ENCODE results near the gene PXYLP1. TPM values are rescaled to one million over a fixed set of nuclear protein-coding genes. Genes with fewer than 3 reads are reported as not detected.

PXYLP1 gene
- total and polyA plus RNA-seq, 9 of the 15 experiments (the other 6 are each of a cell fraction or from before 2014, with no cell fraction given), result 0.80 to 2.9 (median 1.3) TPM

DNA sequence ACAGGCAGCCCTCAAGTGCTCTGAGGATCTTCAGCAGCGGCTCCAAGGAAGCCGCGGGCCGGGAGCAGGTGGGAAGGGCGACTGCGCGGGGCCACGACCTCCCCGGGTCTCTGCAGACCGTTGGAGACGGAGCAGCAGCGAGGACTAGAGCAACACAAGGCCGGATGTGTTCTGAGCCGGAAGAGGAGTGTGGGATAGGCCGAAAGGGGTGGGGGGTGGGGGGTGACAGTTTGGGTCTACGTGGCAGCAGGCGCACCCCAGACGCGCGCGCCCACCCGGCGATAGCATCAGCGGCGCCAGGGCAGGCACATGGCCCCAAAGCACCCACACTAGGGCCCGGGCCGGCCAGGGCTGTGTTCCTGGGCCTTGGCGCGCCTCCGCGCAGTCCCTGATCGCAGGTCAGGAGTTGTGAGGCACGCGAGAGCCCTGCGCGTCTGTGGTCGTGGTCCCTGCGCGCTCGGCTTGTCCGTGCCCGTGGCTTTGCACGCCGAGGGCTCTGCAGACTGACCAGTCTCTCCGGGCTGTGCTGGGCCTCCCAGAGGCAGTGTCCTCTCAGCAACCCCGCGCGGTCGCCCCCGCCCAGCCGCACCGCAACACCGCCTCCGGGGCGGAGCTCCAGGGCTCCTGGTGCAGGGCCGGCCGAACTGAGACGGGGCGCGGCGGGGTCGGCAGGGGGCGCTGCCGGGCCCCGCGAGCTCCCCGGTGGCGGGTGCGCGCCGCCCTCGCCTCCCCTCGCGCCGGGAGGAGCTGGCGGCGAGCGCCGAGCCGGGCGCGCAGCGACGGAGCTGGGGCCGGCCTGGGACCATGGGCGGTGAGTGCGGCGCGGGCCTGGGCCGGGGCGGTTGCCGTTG lies at the start of gene PXYLP1 (continued):
- TF ChIP-seq, protein P1, sequence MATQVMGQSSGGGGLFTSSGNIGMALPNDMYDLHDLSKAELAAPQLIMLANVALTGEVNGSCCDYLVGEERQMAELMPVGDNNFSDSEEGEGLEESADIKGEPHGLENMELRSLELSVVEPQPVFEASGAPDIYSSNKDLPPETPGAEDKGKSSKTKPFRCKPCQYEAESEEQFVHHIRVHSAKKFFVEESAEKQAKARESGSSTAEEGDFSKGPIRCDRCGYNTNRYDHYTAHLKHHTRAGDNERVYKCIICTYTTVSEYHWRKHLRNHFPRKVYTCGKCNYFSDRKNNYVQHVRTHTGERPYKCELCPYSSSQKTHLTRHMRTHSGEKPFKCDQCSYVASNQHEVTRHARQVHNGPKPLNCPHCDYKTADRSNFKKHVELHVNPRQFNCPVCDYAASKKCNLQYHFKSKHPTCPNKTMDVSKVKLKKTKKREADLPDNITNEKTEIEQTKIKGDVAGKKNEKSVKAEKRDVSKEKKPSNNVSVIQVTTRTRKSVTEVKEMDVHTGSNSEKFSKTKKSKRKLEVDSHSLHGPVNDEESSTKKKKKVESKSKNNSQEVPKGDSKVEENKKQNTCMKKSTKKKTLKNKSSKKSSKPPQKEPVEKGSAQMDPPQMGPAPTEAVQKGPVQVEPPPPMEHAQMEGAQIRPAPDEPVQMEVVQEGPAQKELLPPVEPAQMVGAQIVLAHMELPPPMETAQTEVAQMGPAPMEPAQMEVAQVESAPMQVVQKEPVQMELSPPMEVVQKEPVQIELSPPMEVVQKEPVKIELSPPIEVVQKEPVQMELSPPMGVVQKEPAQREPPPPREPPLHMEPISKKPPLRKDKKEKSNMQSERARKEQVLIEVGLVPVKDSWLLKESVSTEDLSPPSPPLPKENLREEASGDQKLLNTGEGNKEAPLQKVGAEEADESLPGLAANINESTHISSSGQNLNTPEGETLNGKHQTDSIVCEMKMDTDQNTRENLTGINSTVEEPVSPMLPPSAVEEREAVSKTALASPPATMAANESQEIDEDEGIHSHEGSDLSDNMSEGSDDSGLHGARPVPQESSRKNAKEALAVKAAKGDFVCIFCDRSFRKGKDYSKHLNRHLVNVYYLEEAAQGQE (IDR thresholded peaks at IDR 0.05; ENCODE audit: borderline replicate concordance), result peak; percentile 49; the same call in 1 of the 2 replicates
- TF ChIP-seq, protein P1 (CRISPR knock-in tag; IDR thresholded peaks at IDR 0.05; ENCODE audit: low read depth), result 0 out of 2 replicates have a peak, but pooled peaks have one; percentile 29
- TF ChIP-seq KAT2B (IDR thresholded peaks at IDR 0.05; ENCODE audit: low read depth, low read length) (no peak), ZNF561 (CRISPR knock-in tag; conservative IDR thresholded peaks at IDR 0.05) (no peak), DACH1 (IDR thresholded peaks at IDR 0.05; ENCODE audit: partially characterized antibody) (no peak), NCOA1 (IDR thresholded peaks at IDR 0.05; ENCODE audit: low read depth) (no peak), POU5F1 (IDR thresholded peaks at IDR 0.05; ENCODE audit: borderline replicate concordance, low read depth, low read length, partially characterized antibody) (no peak), ZNF695 (CRISPR knock-in tag; IDR thresholded peaks at IDR 0.05) (no peak), ZNF551 (CRISPR knock-in tag; IDR thresholded peaks at IDR 0.05) (no peak), CBFB (CRISPR knock-in tag; IDR thresholded peaks at IDR 0.05) (no peak), MYBL2 (IDR thresholded peaks at IDR 0.05; ENCODE audit: low read depth) (no peak), MYBL2 (CRISPR knock-in tag; IDR thresholded peaks at IDR 0.05; ENCODE audit: borderline replicate concordance) (no peak), MAZ (CRISPR knock-in tag; conservative IDR thresholded peaks at IDR 0.05 in 1 of 2, IDR thresholded peaks at IDR 0.05 in 1 of 2) (peak; percentile 92 to 93)
- TF ChIP-seq, protein P2, sequence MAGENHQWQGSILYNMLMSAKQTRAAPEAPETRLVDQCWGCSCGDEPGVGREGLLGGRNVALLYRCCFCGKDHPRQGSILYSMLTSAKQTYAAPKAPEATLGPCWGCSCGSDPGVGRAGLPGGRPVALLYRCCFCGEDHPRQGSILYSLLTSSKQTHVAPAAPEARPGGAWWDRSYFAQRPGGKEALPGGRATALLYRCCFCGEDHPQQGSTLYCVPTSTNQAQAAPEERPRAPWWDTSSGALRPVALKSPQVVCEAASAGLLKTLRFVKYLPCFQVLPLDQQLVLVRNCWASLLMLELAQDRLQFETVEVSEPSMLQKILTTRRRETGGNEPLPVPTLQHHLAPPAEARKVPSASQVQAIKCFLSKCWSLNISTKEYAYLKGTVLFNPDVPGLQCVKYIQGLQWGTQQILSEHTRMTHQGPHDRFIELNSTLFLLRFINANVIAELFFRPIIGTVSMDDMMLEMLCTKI (IDR thresholded peaks at IDR 0.05; ENCODE audit: partially characterized antibody), result no peak

Measured in K562 (cell line).